Vagina (tissue), 2 donors: ENCODE measurements around the gene LRRC59. TPM values are rescaled to one million over a fixed set of nuclear protein-coding genes. Genes with fewer than 3 reads are reported as not detected.

Source experiments
- DNase-seq, 2 donors: peaks; one replicate each; pipeline ENCODE4 v3.0.0-alpha.2; 2017; ENCODE audit errors: extremely low spot score in 2 of 2
- H3K27ac ChIP-seq: fragments of 200-600 bp; sonication (generic); one replicate; pipeline ENCODE4 v1.5.1; 2019
- H3K27me3 ChIP-seq: fragments of 200-600 bp; sonication (generic); one replicate; pipeline ENCODE4 v1.5.1; 2019
- H3K36me3 ChIP-seq, 2 donors: fragments of 200-600 bp; sonication (generic); one replicate each; pipeline ENCODE4 v1.5.1; 2017 to 2019
- H3K4me1 ChIP-seq: fragments of 200-600 bp; sonication (generic); one replicate; pipeline ENCODE4 v1.5.1; 2019
- H3K4me3 ChIP-seq, 2 donors: fragments of 200-600 bp; sonication (generic); 1 replicate in 1 of 2; 2 replicates in 1 of 2; pipeline ENCODE4 v1.5.1; 2016 to 2019
- H3K9me3 ChIP-seq: fragments of 200-600 bp; sonication (generic); one replicate; pipeline ENCODE4 v1.5.1; 2019
- CTCF ChIP-seq, 3 experiments: fragments of 450-650 bp in 2 of 3; fragments of 200-600 bp in 1 of 3; sonication (generic) in 1 of 3; IDR thresholded peaks; one replicate each; pipeline ENCODE4 v1.5.1; 2017 to 2019; ENCODE audit warnings: antibody characterized with exemption in 3 of 3, mild to moderate bottlenecking in 2 of 3, moderate library complexity in 2 of 3
- POLR2A ChIP-seq, 2 donors: fragments of 450-650 bp; IDR thresholded peaks; one replicate each; pipeline ENCODE4 v1.6.1; 2017; ENCODE audit warnings: antibody characterized with exemption in 2 of 2, mild to moderate bottlenecking in 2 of 2, moderate library complexity in 2 of 2
- POLR2AphosphoS5 ChIP-seq, 2 donors: sonication (generic); formaldehyde crosslinking; IDR thresholded peaks; one replicate each; pipeline ENCODE4 v1.9.0; 2017; ENCODE audit warnings: antibody characterized with exemption in 2 of 2, mild to moderate bottlenecking in 2 of 2, low read depth in 1 of 2; ENCODE audit not compliant: insufficient read depth in 1 of 2
- intact Hi-C: fragments of 100-400 bp; cut with DNase I; formaldehyde crosslinking; loops from one replicate; pipeline ENCODE4 v1.15.1; 2023
- total RNA-seq: library from RNA; depleted of rRNA; stranded (reverse); fragments of >200 nt; gene quantifications from one replicate; pipeline ENCODE4 v1.2.3, GENCODE V29; 2016

The LRRC59 gene
- total RNA-seq, 1 donor from 2014 or later: 49.6 TPM

GRCh38 chr17:50372222-50372757 is 25.0 kb downstream of the LRRC59 start:
- no peak for TF ChIP-seq CTCF (IDR thresholded peaks at IDR 0.05)
- TF ChIP-seq POLR2AphosphoS5 (IDR thresholded peaks at IDR 0.05; ENCODE audit: insufficient read depth in 1 of 2, low read depth in 1 of 2): no peak
- no peak for TF ChIP-seq POLR2A (IDR thresholded peaks at IDR 0.05)
- Histone ChIP-seq H3K27me3 (no peaks in the 10 kb centered on the region), H3K4me1 (peaks cover 25% of the 10 kb centered on the region), H3K27ac (peak overlapping the region; percentile 94), H3K9me3 (no peaks in the 10 kb centered on the region), H3K4me3 (peak overlapping the region; percentile 73 to 78), H3K36me3 (peaks cover 0 to 33% of the 10 kb centered on the region in 2 donors)
- intact Hi-C loops: no loop called here
- DNase-seq: no peak

DNA sequence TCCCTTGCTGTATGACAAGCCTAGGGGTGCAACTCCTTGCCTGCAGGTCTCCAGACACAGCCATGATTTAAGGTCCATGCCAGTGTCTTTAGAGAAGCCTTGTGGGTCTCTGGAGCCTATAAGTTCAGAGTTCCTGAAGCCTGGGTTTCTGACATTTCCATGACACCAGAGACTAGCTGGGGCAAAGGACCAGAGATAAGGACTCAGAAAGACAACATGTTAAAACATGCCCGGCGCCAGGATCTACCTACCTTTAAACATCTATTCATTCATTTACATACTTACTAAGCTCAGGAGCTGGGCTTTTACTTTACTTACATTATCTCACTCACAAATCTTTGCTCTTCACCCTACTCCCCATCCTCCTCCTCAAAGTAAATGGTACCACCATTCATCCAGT is 25.8 kb downstream of the LRRC59 start:
- Histone ChIP-seq H3K9me3 (no peaks in the 10 kb centered on the region), H3K4me3 (no peak overlapping the region), H3K4me1 (peaks cover 25% of the 10 kb centered on the region), H3K27me3 (no peaks in the 10 kb centered on the region), H3K36me3 (peaks cover 0 to 41% of the 10 kb centered on the region in 2 donors), H3K27ac (no peak overlapping the region)
- DNase-seq: no peak
- no peak for TF ChIP-seq POLR2A (IDR thresholded peaks at IDR 0.05)
- TF ChIP-seq CTCF (IDR thresholded peaks at IDR 0.05): no peak
- TF ChIP-seq POLR2AphosphoS5 (IDR thresholded peaks at IDR 0.05; ENCODE audit: insufficient read depth in 1 of 2, low read depth in 1 of 2): no peak
- intact Hi-C loops: no loop called here

- peaks cover 0 to 46% of the 10 kb centered on the region in 2 donors for H3K36me3 ChIP-seq
- intact Hi-C loops: no loop called here
- TF ChIP-seq CTCF (IDR thresholded peaks at IDR 0.05) (no peak), POLR2AphosphoS5 (IDR thresholded peaks at IDR 0.05; ENCODE audit: insufficient read depth in 1 of 2, low read depth in 1 of 2) (no peak), POLR2A (IDR thresholded peaks at IDR 0.05) (no peak)
- no peaks in the 10 kb centered on the region for H3K27me3 ChIP-seq
- H3K9me3 ChIP-seq: no peaks in the 10 kb centered on the region
- H3K4me1 ChIP-seq: peaks cover 25% of the 10 kb centered on the region
- DNase-seq: no peak
- H3K4me3 ChIP-seq: no peak overlapping the region
- no peak overlapping the region for H3K27ac ChIP-seq
These were observed 27.3 kb downstream of the LRRC59 start for GRCh38 chr17:50370052-50370451.

DNA sequence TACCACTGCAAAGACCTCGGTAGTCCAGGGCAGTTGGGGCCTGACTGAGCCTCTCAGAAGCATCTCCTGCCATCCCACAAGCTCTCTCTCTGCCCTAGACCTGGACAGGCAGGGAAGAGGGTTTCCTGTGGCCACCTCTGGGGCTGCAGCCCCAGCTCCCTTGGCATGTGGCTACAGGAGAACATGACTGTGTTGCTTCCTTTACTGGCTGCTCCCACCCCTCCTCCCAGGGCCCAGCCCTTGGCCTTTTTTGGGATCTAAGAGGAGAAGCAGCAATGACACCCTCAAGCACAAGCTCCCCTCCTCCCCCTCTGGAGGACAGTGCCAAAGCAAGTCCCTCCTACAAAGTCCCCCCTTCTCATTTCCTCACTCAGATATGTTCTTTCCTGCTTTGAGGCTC is 29.9 kb downstream of the LRRC59 start:
- intact Hi-C loops: no loop called here
- Histone ChIP-seq H3K4me1 (peaks cover 30% of the 10 kb centered on the region), H3K27ac (no peak overlapping the region), H3K27me3 (no peaks in the 10 kb centered on the region), H3K4me3 (no peak overlapping the region), H3K36me3 (peaks cover 0 to 46% of the 10 kb centered on the region in 2 donors), H3K9me3 (no peaks in the 10 kb centered on the region)
- TF ChIP-seq CTCF (IDR thresholded peaks at IDR 0.05) (no peak), POLR2AphosphoS5 (IDR thresholded peaks at IDR 0.05; ENCODE audit: insufficient read depth in 1 of 2, low read depth in 1 of 2) (no peak), POLR2A (IDR thresholded peaks at IDR 0.05) (no peak)
- DNase-seq: no peak

GRCh38 chr17:50365649-50366393 is 31.5 kb downstream of the LRRC59 start:
- H3K27me3 ChIP-seq: no peaks in the 10 kb centered on the region
- no peak overlapping the region for H3K27ac ChIP-seq
- H3K9me3 ChIP-seq: no peaks in the 10 kb centered on the region
- peaks cover 0 to 46% of the 10 kb centered on the region in 2 donors for H3K36me3 ChIP-seq
- intact Hi-C loops: no loop called here
- no peak overlapping the region for H3K4me3 ChIP-seq
- H3K4me1 ChIP-seq: peaks cover 18% of the 10 kb centered on the region
- TF ChIP-seq POLR2AphosphoS5 (IDR thresholded peaks at IDR 0.05; ENCODE audit: insufficient read depth in 1 of 2, low read depth in 1 of 2) (no peak), POLR2A (IDR thresholded peaks at IDR 0.05) (no peak), CTCF (IDR thresholded peaks at IDR 0.05) (no peak)
- no peak for DNase-seq
